ENCODE results near the gene BCAN. TPM values are rescaled to one million over a fixed set of nuclear protein-coding genes. Genes with fewer than 3 reads are reported as not detected.
A peak's percentile ranks its signal among the peaks of the same experiment; 100 is the strongest.

BCAN gene
- total RNA-seq, 1 experiment from 2014 or later: 0.37 TPM

DNA sequence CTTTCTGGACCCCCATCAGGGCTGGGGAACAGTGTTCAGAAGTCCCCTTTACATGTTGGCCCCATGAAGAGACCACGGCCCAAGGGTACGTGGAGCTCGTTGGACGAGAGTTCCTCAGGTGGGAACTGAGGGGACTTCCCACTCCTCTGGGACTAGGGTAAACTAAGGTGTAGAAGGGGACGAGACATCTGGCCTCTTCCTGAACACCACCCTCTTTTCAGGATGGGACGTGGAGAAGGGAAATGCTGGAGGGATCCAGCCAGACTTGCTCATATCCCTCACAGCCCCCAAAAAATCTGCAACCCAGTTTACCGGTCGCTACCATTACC lies 48.3 kb upstream of the BCAN start:
- BruUV-seq (replicated peaks): no TSS peak
- no peak overlapping the region for H3K27ac Mint-ChIP-seq (ENCODE audit: low read depth, unreplicated experiment)
- no peak overlapping the region for H3K4me3 Mint-ChIP-seq (ENCODE audit: unreplicated experiment)
- H3K36me3 Mint-ChIP-seq (ENCODE audit: insufficient read depth, unreplicated experiment): peaks cover 52% of the 10 kb centered on the region
- TF ChIP-seq, protein P1, sequence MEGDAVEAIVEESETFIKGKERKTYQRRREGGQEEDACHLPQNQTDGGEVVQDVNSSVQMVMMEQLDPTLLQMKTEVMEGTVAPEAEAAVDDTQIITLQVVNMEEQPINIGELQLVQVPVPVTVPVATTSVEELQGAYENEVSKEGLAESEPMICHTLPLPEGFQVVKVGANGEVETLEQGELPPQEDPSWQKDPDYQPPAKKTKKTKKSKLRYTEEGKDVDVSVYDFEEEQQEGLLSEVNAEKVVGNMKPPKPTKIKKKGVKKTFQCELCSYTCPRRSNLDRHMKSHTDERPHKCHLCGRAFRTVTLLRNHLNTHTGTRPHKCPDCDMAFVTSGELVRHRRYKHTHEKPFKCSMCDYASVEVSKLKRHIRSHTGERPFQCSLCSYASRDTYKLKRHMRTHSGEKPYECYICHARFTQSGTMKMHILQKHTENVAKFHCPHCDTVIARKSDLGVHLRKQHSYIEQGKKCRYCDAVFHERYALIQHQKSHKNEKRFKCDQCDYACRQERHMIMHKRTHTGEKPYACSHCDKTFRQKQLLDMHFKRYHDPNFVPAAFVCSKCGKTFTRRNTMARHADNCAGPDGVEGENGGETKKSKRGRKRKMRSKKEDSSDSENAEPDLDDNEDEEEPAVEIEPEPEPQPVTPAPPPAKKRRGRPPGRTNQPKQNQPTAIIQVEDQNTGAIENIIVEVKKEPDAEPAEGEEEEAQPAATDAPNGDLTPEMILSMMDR (IDR thresholded peaks at IDR 0.05; ENCODE audit: unreplicated experiment): no peak
- CTCF ChIA-PET: interaction anchor here (0.5 to 2.3 kb wide), 13 partner anchors 8 to 242 kb away, joined by 3 to 10 read pairs (median 4); no protein-coding TSS in a partner anchor
- no peaks in the 10 kb centered on the region for H3K27me3 Mint-ChIP-seq (ENCODE audit: insufficient read depth, unreplicated experiment)
- intact Hi-C loops (cut with micrococcal nuclease): no loop called here
- POLR2A ChIA-PET: interaction anchor here (0.6 to 6.1 kb wide), 8 partner anchors 9 to 136 kb away, joined by 3 to 134 read pairs (median 5); partner anchors contain the start of genes GPATCH4 and MEF2D
- no peaks in the 10 kb centered on the region for H3K9me3 Mint-ChIP-seq (ENCODE audit: unreplicated experiment)
- DNase-seq (ENCODE audit: unreplicated experiment): no peak
- peaks cover 13% of the 10 kb centered on the region for H3K4me1 Mint-ChIP-seq (ENCODE audit: insufficient read depth, unreplicated experiment)

DNA sequence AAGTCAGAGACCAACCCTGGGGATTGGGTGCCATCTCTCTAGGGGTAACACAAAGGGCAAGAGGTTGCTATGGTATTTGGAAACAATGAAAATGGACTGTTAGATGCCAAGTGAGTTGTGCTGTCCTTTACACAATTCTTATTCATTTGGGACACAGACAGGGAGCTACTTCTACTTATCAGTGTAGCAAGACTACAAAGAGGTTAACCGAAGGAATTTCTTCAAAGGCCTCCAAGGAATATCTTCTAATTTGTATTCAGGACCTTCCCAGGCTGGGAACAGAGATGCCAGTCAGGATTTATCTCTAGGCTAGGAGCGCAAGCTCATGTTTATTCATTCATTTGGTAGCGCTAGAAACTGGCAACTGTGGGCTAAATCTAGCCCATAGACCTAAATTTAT lies 47.7 kb upstream of the BCAN start:
- no peak for DNase-seq (ENCODE audit: unreplicated experiment)
- Mint-ChIP-seq H3K27me3 (ENCODE audit: insufficient read depth, unreplicated experiment) (no peaks in the 10 kb centered on the region), H3K4me1 (ENCODE audit: insufficient read depth, unreplicated experiment) (peaks cover 13% of the 10 kb centered on the region), H3K27ac (ENCODE audit: low read depth, unreplicated experiment) (peak overlapping the region; percentile 20), H3K4me3 (ENCODE audit: unreplicated experiment) (no peak overlapping the region), H3K9me3 (ENCODE audit: unreplicated experiment) (no peaks in the 10 kb centered on the region), H3K36me3 (ENCODE audit: insufficient read depth, unreplicated experiment) (peaks cover 57% of the 10 kb centered on the region)
- TF ChIP-seq, protein P1 (IDR thresholded peaks at IDR 0.05; ENCODE audit: unreplicated experiment): no peak
- BruUV-seq (replicated peaks): no TSS peak
- POLR2A ChIA-PET: interaction anchor here (0.7 to 6.1 kb wide), 4 partner anchors 9 to 65 kb away, joined by 3 to 134 read pairs (median 4); partner anchors contain the start of gene GPATCH4
- intact Hi-C loops (cut with micrococcal nuclease): no loop called here
- CTCF ChIA-PET: interaction anchor here (0.5 to 2.3 kb wide), 16 partner anchors 8 to 242 kb away, joined by 3 to 10 read pairs (median 4); no protein-coding TSS in a partner anchor

DNA sequence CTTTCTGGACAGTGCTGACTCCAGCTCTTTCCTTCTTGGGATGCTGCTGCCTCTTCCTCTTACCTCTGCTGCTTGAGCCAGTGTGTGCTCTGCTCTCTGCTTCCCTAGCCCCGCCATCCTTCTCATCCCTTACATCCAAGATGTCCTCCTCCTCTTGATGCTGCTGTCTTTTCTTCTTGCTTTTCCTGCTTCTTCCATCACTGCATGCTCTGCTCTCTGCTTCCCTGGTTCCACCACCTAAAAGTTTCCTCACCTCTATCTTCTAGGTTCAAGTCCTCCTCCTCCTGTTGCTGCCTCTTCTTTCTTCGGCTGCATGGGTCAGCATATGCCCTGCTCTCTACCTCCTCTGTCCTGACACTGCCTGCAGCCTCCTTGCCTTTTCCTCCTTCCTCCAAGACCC lies 46.9 kb upstream of the BCAN start:
- Mint-ChIP-seq H3K9me3 (ENCODE audit: unreplicated experiment) (no peaks in the 10 kb centered on the region), H3K27me3 (ENCODE audit: insufficient read depth, unreplicated experiment) (no peaks in the 10 kb centered on the region), H3K27ac (ENCODE audit: low read depth, unreplicated experiment) (peak overlapping the region; percentile 20), H3K4me3 (ENCODE audit: unreplicated experiment) (no peak overlapping the region), H3K36me3 (ENCODE audit: insufficient read depth, unreplicated experiment) (peaks cover 64% of the 10 kb centered on the region), H3K4me1 (ENCODE audit: insufficient read depth, unreplicated experiment) (peaks cover 13% of the 10 kb centered on the region)
- ChIA-PET POLR2A (interaction anchor here (6.1 kb wide), 1 partner anchor 8 kb away, joined by 134 read pairs; the partner anchor contains the start of gene GPATCH4), CTCF (interaction anchor here (0.7 to 2.3 kb wide), 9 partner anchors 10 to 210 kb away, joined by 3 to 10 read pairs (median 4); partner anchors contain the start of gene BCAN)
- TF ChIP-seq, protein P1 (IDR thresholded peaks at IDR 0.05; ENCODE audit: unreplicated experiment): no peak
- no peak for DNase-seq (ENCODE audit: unreplicated experiment)
- no TSS peak for BruUV-seq (replicated peaks)
- intact Hi-C loops (cut with micrococcal nuclease): no loop called here

DNA sequence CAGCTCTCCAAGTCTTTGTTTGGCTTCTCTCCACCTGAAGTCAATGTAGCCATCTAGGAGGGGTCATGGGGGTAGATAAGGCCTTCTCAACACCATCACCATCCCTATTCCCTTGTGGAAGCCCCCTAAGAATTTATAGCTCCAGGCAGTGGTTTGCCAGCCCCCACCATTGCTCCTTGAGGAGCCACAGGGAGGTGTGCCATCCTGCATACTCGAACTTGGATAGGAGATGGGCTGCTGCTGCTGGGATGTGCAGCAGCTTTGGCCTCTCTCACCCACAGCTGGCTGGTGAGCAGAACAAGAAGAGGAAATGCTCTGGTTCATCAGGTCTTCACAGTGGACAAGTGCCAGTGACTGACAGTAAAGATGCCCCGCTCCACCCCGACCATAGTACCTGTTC lies 45.5 kb upstream of the BCAN start:
- H3K27me3 Mint-ChIP-seq (ENCODE audit: insufficient read depth, unreplicated experiment): no peaks in the 10 kb centered on the region
- intact Hi-C loops (cut with micrococcal nuclease): no loop called here
- no peak for DNase-seq (ENCODE audit: unreplicated experiment)
- no peak overlapping the region for H3K27ac Mint-ChIP-seq (ENCODE audit: low read depth, unreplicated experiment)
- H3K36me3 Mint-ChIP-seq (ENCODE audit: insufficient read depth, unreplicated experiment): peaks cover 76% of the 10 kb centered on the region
- ChIA-PET CTCF (interaction anchor here (0.9 to 1.6 kb wide), 8 partner anchors 12 to 216 kb away, joined by 3 to 10 read pairs (median 4); no protein-coding TSS in a partner anchor), POLR2A (interaction anchor here (1.1 kb wide), 1 partner anchor 16 kb away, joined by 3 read pairs; no protein-coding TSS in a partner anchor)
- no peaks in the 10 kb centered on the region for H3K9me3 Mint-ChIP-seq (ENCODE audit: unreplicated experiment)
- peaks cover 11% of the 10 kb centered on the region for H3K4me1 Mint-ChIP-seq (ENCODE audit: insufficient read depth, unreplicated experiment)
- no peak overlapping the region for H3K4me3 Mint-ChIP-seq (ENCODE audit: unreplicated experiment)
- TF ChIP-seq, protein P1 (IDR thresholded peaks at IDR 0.05; ENCODE audit: unreplicated experiment): no peak
- BruUV-seq (replicated peaks): no TSS peak
